Measurements from ENCODE around the gene ICE2.

The ICE2 gene

GRCh38 chr15:60394689-60395097 is 84.2 kb downstream of the ICE2 start:
- peak overlapping the region; percentile 90 for H3K4me3 ChIP-seq (ENCODE audit: control insufficient read depth, low read depth, low read length)
- DNase-seq (ENCODE audit: low read depth) = no peak
- no peak for TF ChIP-seq CTCF (IDR thresholded peaks at IDR 0.05; ENCODE audit: control insufficient read depth, insufficient read depth, low read depth, low read length, missing control alignments)

GRCh38 chr15:60392986-60393790 is 85.8 kb downstream of the ICE2 start:
- H3K4me3 ChIP-seq (ENCODE audit: control insufficient read depth, low read depth, low read length) = peak overlapping the region; percentile 90
- peak; percentile 96 for DNase-seq (ENCODE audit: low read depth)
- no peak for TF ChIP-seq CTCF (IDR thresholded peaks at IDR 0.05; ENCODE audit: control insufficient read depth, insufficient read depth, low read depth, low read length, missing control alignments)

- DNase-seq (ENCODE audit: low read depth) = no peak
- no peak for TF ChIP-seq CTCF (IDR thresholded peaks at IDR 0.05; ENCODE audit: control insufficient read depth, insufficient read depth, low read depth, low read length, missing control alignments)
- peak overlapping the region; percentile 18 for H3K4me3 ChIP-seq (ENCODE audit: control insufficient read depth, low read depth, low read length)
These were observed 86.3 kb downstream of the ICE2 start for GRCh38 chr15:60392601-60392985.

GRCh38 chr15:60391722-60392315 is 87.1 kb downstream of the ICE2 start:
- DNase-seq (ENCODE audit: low read depth) = no peak

GRCh38 chr15:60390871-60391501 is 88.0 kb downstream of the ICE2 start:
- TF ChIP-seq CTCF (IDR thresholded peaks at IDR 0.05; ENCODE audit: control insufficient read depth, insufficient read depth, low read depth, low read length, missing control alignments) = peak; percentile 10
- DNase-seq (ENCODE audit: low read depth) = no peak
- H3K4me3 ChIP-seq (ENCODE audit: control insufficient read depth, low read depth, low read length) = peak overlapping the region; percentile 21

More at GRCh38 chr15:60391722-60392315, 87.1 kb downstream of the ICE2 start:
- no peak for TF ChIP-seq CTCF (IDR thresholded peaks at IDR 0.05; ENCODE audit: control insufficient read depth, insufficient read depth, low read depth, low read length, missing control alignments)
- peak overlapping the region; percentile 24 for H3K4me3 ChIP-seq (ENCODE audit: control insufficient read depth, low read depth, low read length)

- DNase-seq (ENCODE audit: low read depth) = no peak
- no peak for TF ChIP-seq CTCF (IDR thresholded peaks at IDR 0.05; ENCODE audit: control insufficient read depth, insufficient read depth, low read depth, low read length, missing control alignments)
- peak overlapping the region; percentile 21 for H3K4me3 ChIP-seq (ENCODE audit: control insufficient read depth, low read depth, low read length)
These were observed 88.7 kb downstream of the ICE2 start for GRCh38 chr15:60390231-60390630.
